Fibroblast of lung (primary cell): Measurements from ENCODE around the gene BORCS6.

Experiments used
- EZH2 ChIP-seq: IDR thresholded peaks from 2 replicates; pipeline ENCODE4 v1.5.1; 2012; ENCODE audit warnings: low read length, control low read depth, mild to moderate bottlenecking; ENCODE audit errors: missing control alignments
- TF ChIP-seq, protein P1 (sequence below), 2 donors: IDR thresholded peaks in 1 of 2; conservative IDR thresholded peaks in 1 of 2; 1 replicate in 1 of 2; 2 replicates in 1 of 2; pipeline ENCODE4 v1.5.1; 2011 to 2012; ENCODE audit warnings: low read length in 2 of 2, control low read depth in 1 of 2, inconsistent platforms in 1 of 2, low read depth in 1 of 2, mild to moderate bottlenecking in 1 of 2

GRCh38 chr17:8187517-8188262, 2.3 kb downstream of the BORCS6 start:
- TF ChIP-seq, protein P1, sequence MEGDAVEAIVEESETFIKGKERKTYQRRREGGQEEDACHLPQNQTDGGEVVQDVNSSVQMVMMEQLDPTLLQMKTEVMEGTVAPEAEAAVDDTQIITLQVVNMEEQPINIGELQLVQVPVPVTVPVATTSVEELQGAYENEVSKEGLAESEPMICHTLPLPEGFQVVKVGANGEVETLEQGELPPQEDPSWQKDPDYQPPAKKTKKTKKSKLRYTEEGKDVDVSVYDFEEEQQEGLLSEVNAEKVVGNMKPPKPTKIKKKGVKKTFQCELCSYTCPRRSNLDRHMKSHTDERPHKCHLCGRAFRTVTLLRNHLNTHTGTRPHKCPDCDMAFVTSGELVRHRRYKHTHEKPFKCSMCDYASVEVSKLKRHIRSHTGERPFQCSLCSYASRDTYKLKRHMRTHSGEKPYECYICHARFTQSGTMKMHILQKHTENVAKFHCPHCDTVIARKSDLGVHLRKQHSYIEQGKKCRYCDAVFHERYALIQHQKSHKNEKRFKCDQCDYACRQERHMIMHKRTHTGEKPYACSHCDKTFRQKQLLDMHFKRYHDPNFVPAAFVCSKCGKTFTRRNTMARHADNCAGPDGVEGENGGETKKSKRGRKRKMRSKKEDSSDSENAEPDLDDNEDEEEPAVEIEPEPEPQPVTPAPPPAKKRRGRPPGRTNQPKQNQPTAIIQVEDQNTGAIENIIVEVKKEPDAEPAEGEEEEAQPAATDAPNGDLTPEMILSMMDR (conservative IDR thresholded peaks at IDR 0.05 in 1 of 2, IDR thresholded peaks at IDR 0.05 in 1 of 2; ENCODE audit: low read depth in 1 of 2, low read length in 2 of 2) = no peak
- no peak for TF ChIP-seq EZH2
